ENCODE data around the gene COL27A1.

COL27A1 gene

DNA sequence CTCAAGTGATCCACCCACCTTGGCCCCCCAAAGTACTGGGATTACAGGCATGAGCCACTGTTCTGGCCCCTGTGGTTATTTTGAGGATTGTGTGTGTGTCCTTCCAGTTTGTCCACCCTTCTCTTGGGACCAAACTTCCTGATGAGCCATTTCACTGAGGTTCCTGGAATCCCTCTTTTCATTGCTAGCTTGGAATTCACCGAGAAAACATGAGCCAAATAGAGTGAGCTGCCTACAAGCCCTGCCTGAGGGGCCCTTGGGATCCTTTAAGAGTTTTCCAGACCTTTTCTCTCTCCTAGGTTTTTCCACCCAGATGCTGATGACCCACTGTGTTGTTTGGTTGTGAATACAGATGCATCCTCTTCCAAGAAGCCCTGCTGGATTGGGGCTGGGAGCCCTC is 43.0 kb upstream of the COL27A1 start:
- TF ChIP-seq POLR2A (IDR thresholded peaks at IDR 0.05; ENCODE audit: extremely low read depth, insufficient read length) = no peak
- TF ChIP-seq MYC (IDR thresholded peaks at IDR 0.05; ENCODE audit: low read depth, low read length) = no peak
- TF ChIP-seq, protein P1, sequence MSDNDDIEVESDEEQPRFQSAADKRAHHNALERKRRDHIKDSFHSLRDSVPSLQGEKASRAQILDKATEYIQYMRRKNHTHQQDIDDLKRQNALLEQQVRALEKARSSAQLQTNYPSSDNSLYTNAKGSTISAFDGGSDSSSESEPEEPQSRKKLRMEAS (IDR thresholded peaks at IDR 0.05; ENCODE audit: low read depth, low read length) = no peak
- TF ChIP-seq, protein P2, sequence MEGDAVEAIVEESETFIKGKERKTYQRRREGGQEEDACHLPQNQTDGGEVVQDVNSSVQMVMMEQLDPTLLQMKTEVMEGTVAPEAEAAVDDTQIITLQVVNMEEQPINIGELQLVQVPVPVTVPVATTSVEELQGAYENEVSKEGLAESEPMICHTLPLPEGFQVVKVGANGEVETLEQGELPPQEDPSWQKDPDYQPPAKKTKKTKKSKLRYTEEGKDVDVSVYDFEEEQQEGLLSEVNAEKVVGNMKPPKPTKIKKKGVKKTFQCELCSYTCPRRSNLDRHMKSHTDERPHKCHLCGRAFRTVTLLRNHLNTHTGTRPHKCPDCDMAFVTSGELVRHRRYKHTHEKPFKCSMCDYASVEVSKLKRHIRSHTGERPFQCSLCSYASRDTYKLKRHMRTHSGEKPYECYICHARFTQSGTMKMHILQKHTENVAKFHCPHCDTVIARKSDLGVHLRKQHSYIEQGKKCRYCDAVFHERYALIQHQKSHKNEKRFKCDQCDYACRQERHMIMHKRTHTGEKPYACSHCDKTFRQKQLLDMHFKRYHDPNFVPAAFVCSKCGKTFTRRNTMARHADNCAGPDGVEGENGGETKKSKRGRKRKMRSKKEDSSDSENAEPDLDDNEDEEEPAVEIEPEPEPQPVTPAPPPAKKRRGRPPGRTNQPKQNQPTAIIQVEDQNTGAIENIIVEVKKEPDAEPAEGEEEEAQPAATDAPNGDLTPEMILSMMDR (IDR thresholded peaks at IDR 0.05; ENCODE audit: low read depth, low read length) = no peak
- no peak overlapping the region for H3K4me3 ChIP-seq (ENCODE audit: low read depth, low read length)
- no peak for DNase-seq (ENCODE audit: low read depth)

DNA sequence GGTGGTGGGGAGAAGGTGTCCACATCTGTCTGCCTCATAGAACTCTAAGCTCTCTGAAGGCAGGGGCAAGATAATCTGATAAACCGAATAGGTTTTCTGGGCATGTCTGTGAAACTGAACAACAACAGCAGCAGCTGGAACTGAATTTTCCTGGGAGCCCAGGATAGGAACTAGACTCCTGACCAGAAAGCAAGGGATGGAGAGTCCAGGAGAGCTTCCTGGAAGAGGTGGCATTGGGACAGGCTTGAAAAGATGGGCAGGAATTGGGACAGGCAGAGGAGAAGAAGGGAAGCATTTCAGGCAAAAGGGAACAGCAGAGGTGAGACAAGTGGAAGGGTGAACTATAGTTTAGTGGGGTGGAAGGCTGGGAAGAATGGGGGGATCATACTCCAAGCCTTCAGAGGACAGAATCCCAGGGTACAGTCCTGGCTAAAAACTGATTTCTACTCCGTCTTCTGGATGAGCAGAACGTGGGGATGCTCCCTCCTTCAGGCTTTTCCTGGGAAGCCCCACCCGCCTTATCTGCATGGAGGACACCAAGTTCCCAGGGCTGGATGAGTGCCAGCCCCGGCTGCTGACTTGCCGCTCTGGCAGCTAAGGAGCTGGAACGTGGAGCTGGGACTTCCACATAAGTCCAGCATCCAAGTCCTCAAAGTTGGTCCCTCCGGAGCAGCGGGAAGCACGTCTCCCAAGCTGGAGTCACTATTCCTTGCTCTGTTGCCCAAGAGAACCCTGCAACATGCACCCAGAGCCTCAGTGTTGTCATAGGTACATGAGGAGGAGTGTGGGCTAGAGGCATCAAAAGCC is 42.4 kb upstream of the COL27A1 start:
- TF ChIP-seq, protein P1 (IDR thresholded peaks at IDR 0.05; ENCODE audit: low read depth, low read length) = no peak
- no peak for TF ChIP-seq POLR2A (IDR thresholded peaks at IDR 0.05; ENCODE audit: extremely low read depth, insufficient read length)
- TF ChIP-seq MYC (IDR thresholded peaks at IDR 0.05; ENCODE audit: low read depth, low read length) = no peak
- TF ChIP-seq, protein P2 (IDR thresholded peaks at IDR 0.05; ENCODE audit: low read depth, low read length) = no peak
- no peak overlapping the region for H3K4me3 ChIP-seq (ENCODE audit: low read depth, low read length)
- no peak for DNase-seq (ENCODE audit: low read depth)

DNA sequence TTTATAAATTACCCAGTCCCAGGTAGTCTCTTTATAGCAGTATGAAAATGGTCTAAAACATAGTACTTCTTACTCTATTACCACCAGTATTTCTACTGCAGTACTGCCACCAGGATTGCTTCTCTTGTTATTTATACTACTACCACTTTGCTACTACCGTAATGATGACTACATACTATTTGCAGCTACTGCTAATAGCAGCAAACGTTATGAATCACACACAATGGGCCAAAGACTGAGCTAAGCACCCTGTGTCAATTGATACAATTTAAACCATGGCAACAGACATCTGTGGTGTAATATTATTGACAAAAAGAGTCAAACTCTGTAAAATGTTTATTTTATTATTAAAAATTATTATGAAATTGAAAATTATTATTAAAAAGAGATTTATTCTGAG is 41.0 kb upstream of the COL27A1 start:
- no peak for DNase-seq (ENCODE audit: low read depth)
- TF ChIP-seq POLR2A (IDR thresholded peaks at IDR 0.05; ENCODE audit: extremely low read depth, insufficient read length) (no peak), MYC (IDR thresholded peaks at IDR 0.05; ENCODE audit: low read depth, low read length) (no peak)
- TF ChIP-seq, protein P1 (IDR thresholded peaks at IDR 0.05; ENCODE audit: low read depth, low read length) = no peak
- TF ChIP-seq, protein P2 (IDR thresholded peaks at IDR 0.05; ENCODE audit: low read depth, low read length) = no peak
- H3K4me3 ChIP-seq (ENCODE audit: low read depth, low read length) = no peak overlapping the region

DNA sequence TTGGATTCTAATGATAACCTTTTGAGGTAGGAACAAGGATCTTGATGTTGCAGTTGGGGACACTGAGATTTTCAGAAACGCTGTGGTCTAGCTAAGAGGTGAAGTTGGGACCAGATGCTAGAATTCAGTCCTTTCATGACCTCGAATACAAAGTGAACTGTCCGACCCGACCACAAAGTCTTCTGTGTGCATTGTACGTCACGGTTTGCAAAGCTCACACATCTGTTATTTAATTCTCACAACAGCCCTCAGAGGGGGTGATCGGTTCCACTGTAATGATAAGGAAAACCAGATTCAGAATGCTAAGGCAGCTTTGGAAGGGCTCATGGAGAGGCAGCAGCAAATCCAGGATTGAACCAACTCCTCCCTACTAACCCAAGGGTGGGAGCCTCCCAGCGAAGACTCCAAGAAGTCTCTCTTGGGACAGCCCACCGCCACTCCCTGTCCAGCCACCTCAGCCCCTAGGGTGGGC is 39.6 kb upstream of the COL27A1 start:
- TF ChIP-seq, protein P1 (IDR thresholded peaks at IDR 0.05; ENCODE audit: low read depth, low read length) = no peak
- TF ChIP-seq POLR2A (IDR thresholded peaks at IDR 0.05; ENCODE audit: extremely low read depth, insufficient read length) = no peak
- TF ChIP-seq MYC (IDR thresholded peaks at IDR 0.05; ENCODE audit: low read depth, low read length) = no peak
- TF ChIP-seq, protein P2 (IDR thresholded peaks at IDR 0.05; ENCODE audit: low read depth, low read length) = no peak
- no peak for DNase-seq (ENCODE audit: low read depth)
- no peak overlapping the region for H3K4me3 ChIP-seq (ENCODE audit: low read depth, low read length)

DNA sequence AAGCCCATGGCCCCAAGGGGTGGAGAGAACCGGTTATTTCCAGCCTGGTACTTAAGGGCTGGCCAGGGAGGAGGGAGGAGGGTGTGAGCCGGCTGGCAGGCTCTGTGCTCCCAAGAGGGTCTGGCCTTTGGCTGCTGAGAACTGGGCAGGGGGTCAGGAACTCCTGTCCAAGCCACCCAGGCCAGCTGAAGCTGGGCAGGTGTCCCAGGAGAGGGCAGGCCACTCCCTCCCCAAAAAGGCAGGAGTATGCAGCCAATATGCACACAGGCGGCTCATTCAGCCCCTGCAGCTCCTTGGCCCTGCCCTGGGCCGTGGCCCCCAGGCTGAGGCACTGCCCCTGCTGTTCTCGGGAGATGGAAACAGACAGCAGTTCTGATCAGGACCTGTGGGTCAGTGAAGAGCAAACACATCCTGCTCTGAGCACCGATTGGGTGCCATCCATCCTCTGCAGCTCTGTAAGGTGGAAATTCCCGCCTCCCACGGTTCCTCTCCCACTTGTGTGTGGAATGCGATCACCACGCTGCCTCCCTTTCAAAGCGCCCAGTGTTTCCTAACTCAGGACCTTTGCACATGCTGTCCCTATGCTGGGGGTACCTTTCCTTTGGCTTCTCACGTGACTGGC is 39.1 kb upstream of the COL27A1 start:
- TF ChIP-seq POLR2A (IDR thresholded peaks at IDR 0.05; ENCODE audit: extremely low read depth, insufficient read length) = no peak
- H3K4me3 ChIP-seq (ENCODE audit: low read depth, low read length) = no peak overlapping the region
- no peak for DNase-seq (ENCODE audit: low read depth)

DNA sequence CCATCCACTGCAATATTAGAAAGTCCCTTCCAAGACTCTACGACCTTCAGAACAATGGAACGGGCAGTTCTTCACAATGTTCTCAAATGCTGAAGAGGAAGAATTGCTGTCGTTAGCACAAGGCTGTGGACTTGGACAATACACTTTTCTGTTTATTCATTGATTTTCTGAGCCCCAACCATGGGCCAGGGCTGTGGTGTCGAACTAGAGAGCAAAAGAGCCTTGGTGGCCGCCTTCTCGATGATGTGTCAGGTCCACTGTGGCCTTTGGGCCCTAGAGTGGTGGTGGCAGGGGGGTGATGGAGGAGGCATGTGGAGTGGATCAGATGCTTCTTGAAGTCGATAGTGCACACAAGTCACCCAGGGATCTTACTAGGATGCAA is 37.7 kb upstream of the COL27A1 start:
- no peak overlapping the region for H3K4me3 ChIP-seq (ENCODE audit: low read depth, low read length)
- no peak for DNase-seq (ENCODE audit: low read depth)
- TF ChIP-seq, protein P2 (IDR thresholded peaks at IDR 0.05; ENCODE audit: low read depth, low read length) = no peak
- no peak for TF ChIP-seq MYC (IDR thresholded peaks at IDR 0.05; ENCODE audit: low read depth, low read length)
- no peak for TF ChIP-seq POLR2A (IDR thresholded peaks at IDR 0.05; ENCODE audit: extremely low read depth, insufficient read length)
- TF ChIP-seq, protein P1 (IDR thresholded peaks at IDR 0.05; ENCODE audit: low read depth, low read length) = no peak

Measured in NB4 (cell line).